ENCODE results near the gene TASOR. TPM values are rescaled to one million over a fixed set of nuclear protein-coding genes. Genes with fewer than 3 reads are reported as not detected.

The TASOR gene
- total RNA-seq, 1 experiment from 2014 or later = 37.2 TPM

GRCh38 chr3:56664823-56665222 is 18.2 kb downstream of the TASOR start:
- H3K27ac ChIP-seq (ENCODE audit: insufficient read length, low read depth, low read length) = no peak overlapping the region
- TF ChIP-seq CTCF (conservative IDR thresholded peaks at IDR 0.05) = no peak
- H3K9me3 ChIP-seq (ENCODE audit: control insufficient read depth, low read depth, low read length) = no peaks in the 10 kb centered on the region
- H2BK120ac ChIP-seq (ENCODE audit: low read depth, low read length, poor library complexity, severe bottlenecking) = no peak overlapping the region
- no peak overlapping the region for H3K4ac ChIP-seq (ENCODE audit: low read depth, low read length)
- no peak overlapping the region for H4K91ac ChIP-seq (ENCODE audit: insufficient read length, low read depth, low read length)
- no peak overlapping the region for H3T11ph ChIP-seq (ENCODE audit: low read length)
- H4K8ac ChIP-seq (replicated peaks; ENCODE audit: insufficient read length, low read depth, low read length) = no peak overlapping the region
- Mint-ChIP-seq H3K27me3 (ENCODE audit: low read depth) (no peaks in the 10 kb centered on the region), H3K9me3 (no peaks in the 10 kb centered on the region), H3K36me3 (ENCODE audit: insufficient read depth in 1 of 3, low read depth in 3 of 3) (peaks cover 40 to 79% (median 74%) of the 10 kb centered on the region in 3 experiments; a peak in 6 of 7 replicates), H3K27ac (no peak overlapping the region), H3K4me3 (no peak overlapping the region), H3K4me1 (no peaks in the 10 kb centered on the region)
- H3K9ac ChIP-seq (ENCODE audit: extremely low read depth, insufficient read length, low read length) = no peak overlapping the region
- H2AFZ ChIP-seq (ENCODE audit: low read length) = no peak overlapping the region
- no peak overlapping the region for H3K56ac ChIP-seq (ENCODE audit: insufficient read length, low read depth, low read length)
- H3K14ac ChIP-seq (ENCODE audit: insufficient read depth, low read length) = no peak overlapping the region
- no CpG with 5 or more reads among the region's 2 CpGs for WGBS (ENCODE audit: extremely low coverage, insufficient read length, low lambda C conversion rate)
- H2BK20ac ChIP-seq (ENCODE audit: low read depth, low read length, poor library complexity, severe bottlenecking) = no peak overlapping the region
- no peak overlapping the region for H2AK5ac ChIP-seq (ENCODE audit: insufficient read length, low read length)
- DNase-seq = no peak
- no peak overlapping the region for H2BK5ac ChIP-seq (ENCODE audit: insufficient read length, low read length)
- H3K23ac ChIP-seq (ENCODE audit: insufficient read length, low read depth, low read length) = no peak overlapping the region
- H3K4me2 ChIP-seq (ENCODE audit: insufficient read depth, insufficient read length, low read length) = no peak overlapping the region
- no peak overlapping the region for H4K5ac ChIP-seq (ENCODE audit: insufficient read length, low read depth, low read length)
- no peaks in the 10 kb centered on the region for H3K79me1 ChIP-seq (ENCODE audit: insufficient read depth, low read depth, low read length, poor library complexity, severe bottlenecking)
- H3K27me3 ChIP-seq (ENCODE audit: insufficient read depth, low read length) = no peaks in the 10 kb centered on the region
- H4K20me1 ChIP-seq (ENCODE audit: control insufficient read depth, insufficient read depth, insufficient read length) = no peaks in the 10 kb centered on the region
- no peak overlapping the region for H2BK12ac ChIP-seq (ENCODE audit: insufficient read length, low read depth, low read length)
- H3K79me2 ChIP-seq (ENCODE audit: insufficient read depth, low read length) = no peaks in the 10 kb centered on the region
- no peaks in the 10 kb centered on the region for H3K4me1 ChIP-seq (ENCODE audit: insufficient read depth, low read length)
- no peak overlapping the region for H3K18ac ChIP-seq (ENCODE audit: insufficient read length, low read depth, low read length)
- H2BK15ac ChIP-seq (ENCODE audit: low read depth, low read length) = no peak overlapping the region
- no peaks in the 10 kb centered on the region for H3K23me2 ChIP-seq (ENCODE audit: insufficient read length, low read depth, low read length, poor library complexity, severe bottlenecking)

All from H9 (cell line).